Uterus (tissue), 4 donors: ENCODE results near the gene ATP8B3. TPM values are rescaled to one million over a fixed set of nuclear protein-coding genes. Genes with fewer than 3 reads are reported as not detected.

Source experiments
- DNase-seq, 2 donors: peaks; one replicate each; pipeline ENCODE4 v3.0.0-alpha.2; 2019 to 2020
- H3K27ac ChIP-seq, 2 donors: fragments of 200-600 bp; sonication (generic); 1 replicate in 1 of 2; 2 replicates in 1 of 2; pipeline ENCODE4 v1.5.1; 2016 to 2018
- H3K27me3 ChIP-seq, 2 donors: fragments of 200-600 bp; sonication (generic); one replicate each; pipeline ENCODE4 v1.5.1; 2018 to 2019; ENCODE audit warnings: control low read depth in 1 of 2
- H3K36me3 ChIP-seq, 2 donors: fragments of 200-600 bp; sonication (generic); one replicate each; pipeline ENCODE4 v1.5.1; 2019; ENCODE audit warnings: control low read depth in 1 of 2
- H3K4me1 ChIP-seq, 2 donors: fragments of 200-600 bp; sonication (generic); one replicate each; pipeline ENCODE4 v1.5.1; 2018 to 2019; ENCODE audit warnings: control low read depth in 1 of 2
- H3K4me3 ChIP-seq, 2 donors: fragments of 200-600 bp; sonication (generic); 1 replicate in 1 of 2; 2 replicates in 1 of 2; pipeline ENCODE4 v1.5.1; 2018 to 2019; ENCODE audit warnings: mild to moderate bottlenecking in 1 of 2
- H3K9me3 ChIP-seq, 2 donors: fragments of 200-600 bp; sonication (generic); one replicate each; pipeline ENCODE4 v1.5.1; 2019; ENCODE audit warnings: control low read depth in 1 of 2
- POLR2A ChIP-seq, 2 donors: fragments of 450-650 bp; IDR thresholded peaks; one replicate each; pipeline ENCODE4 v1.6.1; 2016; ENCODE audit warnings: antibody characterized with exemption in 2 of 2, mild to moderate bottlenecking in 1 of 2, moderate library complexity in 1 of 2
- intact Hi-C: fragments of 100-400 bp; cut with DNase I; formaldehyde crosslinking; loops from one replicate; pipeline ENCODE4 v1.15.1; 2023; ENCODE audit warnings: low total_unique reads
- total RNA-seq, 4 donors: library from RNA; depleted of rRNA in 3 of 4; stranded (reverse); fragments of >200 nt in 3 of 4; gene quantifications; one replicate each; pipeline versions ENCODE4 v1.1.0 to v1.2.4, GENCODE V29; 2014 to 2023
- TF ChIP-seq, protein P1 (sequence below), 4 experiments: fragments of 200-600 bp in 2 of 4; fragments of 450-650 bp in 2 of 4; sonication (generic) in 2 of 4; IDR thresholded peaks; one replicate each; pipeline ENCODE4 v1.5.1; 2016 to 2019; ENCODE audit warnings: antibody characterized with exemption in 4 of 4, mild to moderate bottlenecking in 2 of 4, moderate library complexity in 1 of 4
- donor health status: DM: yes; HTN: yes; CAD: no.

The ATP8B3 gene
- total RNA-seq, 4 donors from 2014 or later: 1.0 to 3.3 (median 1.7) TPM; not detected in 1

DNA sequence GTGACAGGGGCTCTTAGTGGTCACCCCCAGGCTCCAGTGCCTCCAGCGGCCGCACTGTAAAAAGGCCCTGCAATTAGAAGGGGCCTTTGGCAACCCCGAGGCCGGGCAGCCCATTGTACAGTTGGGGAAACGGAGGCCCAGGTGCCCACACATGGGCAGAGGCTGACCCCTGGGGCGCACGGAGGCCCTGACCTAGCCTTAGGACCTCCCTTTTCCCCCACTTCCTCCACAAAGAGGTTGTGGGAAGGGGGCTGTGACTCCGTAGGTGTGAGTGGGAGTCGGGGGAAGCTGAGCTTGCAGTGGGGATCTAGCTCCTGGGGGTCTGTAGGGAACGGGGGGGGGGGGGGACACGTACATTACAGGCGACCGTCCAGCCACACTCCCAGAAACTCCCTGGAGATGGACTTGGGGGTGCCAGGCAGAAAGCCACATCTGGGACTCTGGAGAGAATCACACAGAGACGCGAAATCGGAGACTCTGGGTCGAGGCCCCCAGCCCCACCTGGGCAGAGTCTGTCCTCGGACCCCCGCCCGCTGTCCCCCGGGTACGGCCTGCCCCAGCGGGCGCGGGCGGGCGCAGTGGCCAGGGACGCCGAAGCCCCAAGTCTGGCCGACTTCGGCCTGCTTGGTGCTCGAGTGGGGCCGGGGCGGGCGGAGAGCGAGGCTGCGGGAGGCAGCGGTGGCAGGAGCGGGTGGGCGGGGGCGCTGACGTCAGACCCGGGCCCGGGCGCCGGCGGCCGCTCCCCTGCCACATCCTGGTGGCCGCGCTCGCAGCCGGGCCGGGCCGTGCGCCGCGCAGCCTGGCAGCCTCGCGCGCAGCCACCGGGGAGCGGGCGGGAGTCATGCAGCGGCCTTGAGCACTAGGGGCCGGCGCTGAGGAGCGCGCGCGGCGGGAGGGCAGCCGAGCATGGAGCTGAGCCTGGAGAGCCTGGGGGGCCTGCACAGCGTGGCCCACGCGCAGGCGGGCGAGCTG is 59.0 kb downstream of the ATP8B3 start, which contains the start of gene ONECUT3:
TSS of gene ONECUT3 (plus strand) at position 750 of the 972 bp plus-strand sequence. CDS start at position 907, 157 bp downstream.
- intact Hi-C loops: no loop called here
- peaks cover 0 to 27% of the 10 kb centered on the region in 2 donors for H3K4me1 ChIP-seq
- H3K27me3 ChIP-seq: peaks cover 19 to 72% of the 10 kb centered on the region in 2 donors
- H3K4me3 ChIP-seq: no peak within 1 kb of the TSS
- H3K27ac ChIP-seq: no peak within 1 kb of the TSS
- no peaks in the 10 kb centered on the region for H3K9me3 ChIP-seq
- no peaks in the 10 kb centered on the region for H3K36me3 ChIP-seq
- no peak for TF ChIP-seq POLR2A (IDR thresholded peaks at IDR 0.05)
- TF ChIP-seq, protein P1, sequence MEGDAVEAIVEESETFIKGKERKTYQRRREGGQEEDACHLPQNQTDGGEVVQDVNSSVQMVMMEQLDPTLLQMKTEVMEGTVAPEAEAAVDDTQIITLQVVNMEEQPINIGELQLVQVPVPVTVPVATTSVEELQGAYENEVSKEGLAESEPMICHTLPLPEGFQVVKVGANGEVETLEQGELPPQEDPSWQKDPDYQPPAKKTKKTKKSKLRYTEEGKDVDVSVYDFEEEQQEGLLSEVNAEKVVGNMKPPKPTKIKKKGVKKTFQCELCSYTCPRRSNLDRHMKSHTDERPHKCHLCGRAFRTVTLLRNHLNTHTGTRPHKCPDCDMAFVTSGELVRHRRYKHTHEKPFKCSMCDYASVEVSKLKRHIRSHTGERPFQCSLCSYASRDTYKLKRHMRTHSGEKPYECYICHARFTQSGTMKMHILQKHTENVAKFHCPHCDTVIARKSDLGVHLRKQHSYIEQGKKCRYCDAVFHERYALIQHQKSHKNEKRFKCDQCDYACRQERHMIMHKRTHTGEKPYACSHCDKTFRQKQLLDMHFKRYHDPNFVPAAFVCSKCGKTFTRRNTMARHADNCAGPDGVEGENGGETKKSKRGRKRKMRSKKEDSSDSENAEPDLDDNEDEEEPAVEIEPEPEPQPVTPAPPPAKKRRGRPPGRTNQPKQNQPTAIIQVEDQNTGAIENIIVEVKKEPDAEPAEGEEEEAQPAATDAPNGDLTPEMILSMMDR (IDR thresholded peaks at IDR 0.05): no peak
- DNase-seq: no peak

DNA sequence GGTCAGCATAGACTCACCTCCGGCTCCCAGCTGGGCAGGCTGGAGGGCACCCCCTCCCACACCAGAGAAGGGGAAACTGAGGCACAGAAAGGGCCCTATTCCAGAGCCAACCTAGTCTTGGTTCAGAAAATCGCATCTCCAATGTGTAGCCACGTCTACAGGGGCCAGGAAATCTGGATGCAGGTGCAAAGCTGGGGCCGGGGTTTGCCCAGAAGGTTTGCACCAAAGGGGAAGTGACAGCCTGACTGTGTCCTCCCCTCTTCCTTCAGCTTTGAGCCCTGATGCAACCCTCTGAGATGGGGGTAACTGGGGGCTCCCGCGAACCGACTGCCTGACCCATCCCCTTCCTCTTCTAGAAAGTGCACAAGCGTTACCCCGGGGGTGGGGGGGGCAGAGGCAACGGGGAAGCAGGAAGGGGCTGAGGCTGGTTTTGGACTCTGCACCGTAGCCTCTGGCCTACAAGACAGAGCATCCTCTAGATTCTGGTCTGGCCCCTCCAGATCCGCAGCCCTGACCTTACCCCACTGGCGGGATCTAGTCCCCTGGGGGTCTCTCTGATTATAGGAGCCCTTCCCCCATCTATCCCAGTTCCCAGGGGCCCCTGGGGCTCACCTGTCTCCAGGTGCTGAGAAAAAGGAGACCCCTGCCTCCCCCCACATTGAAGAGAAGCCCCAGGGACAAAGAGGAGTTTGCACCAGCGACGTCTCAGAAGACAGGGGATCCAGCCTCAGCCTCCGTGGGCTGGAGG is 59.9 kb downstream of the ATP8B3 start:
- intact Hi-C loops: no loop called here
- TF ChIP-seq, protein P1 (IDR thresholded peaks at IDR 0.05): no peak
- no peak for TF ChIP-seq POLR2A (IDR thresholded peaks at IDR 0.05)
- DNase-seq: no peak
- peaks cover 22 to 73% of the 10 kb centered on the region in 2 donors for H3K27me3 ChIP-seq
- H3K36me3 ChIP-seq: no peaks in the 10 kb centered on the region
- no peak overlapping the region for H3K4me3 ChIP-seq
- no peaks in the 10 kb centered on the region for H3K9me3 ChIP-seq
- no peak overlapping the region for H3K27ac ChIP-seq
- H3K4me1 ChIP-seq: peaks cover 0 to 27% of the 10 kb centered on the region in 2 donors

DNA sequence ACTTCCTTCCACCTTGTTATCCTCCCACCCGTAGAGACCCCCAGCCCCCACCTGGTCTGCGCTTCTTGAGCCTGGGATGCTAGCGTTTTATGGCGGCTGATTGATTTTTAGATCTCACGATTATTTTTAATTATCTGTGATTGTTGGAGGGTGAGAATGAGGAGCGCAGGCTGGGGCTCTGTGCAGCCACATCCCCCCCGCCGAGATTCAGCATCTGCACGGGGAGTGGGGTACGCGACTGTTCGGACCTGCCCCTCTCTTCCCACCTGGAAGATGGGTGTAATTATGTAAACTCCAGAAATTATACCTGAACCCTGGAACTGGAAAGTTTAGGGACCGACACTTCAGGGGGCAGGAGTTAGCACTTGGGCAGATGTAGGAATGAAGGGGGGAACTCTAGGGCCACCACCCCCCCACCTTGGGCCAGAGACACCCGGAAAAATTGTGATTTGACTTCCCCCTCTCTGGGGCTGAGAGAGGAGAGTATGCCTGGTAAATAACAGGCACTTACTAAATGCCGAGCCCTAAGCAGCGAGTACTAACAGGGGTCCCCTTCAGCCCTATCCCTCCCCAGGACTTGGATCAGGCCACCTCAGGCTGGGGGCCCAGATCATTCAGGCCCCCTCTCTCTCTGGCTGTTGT is 60.6 kb downstream of the ATP8B3 start:
- intact Hi-C loops: no loop called here

DNA sequence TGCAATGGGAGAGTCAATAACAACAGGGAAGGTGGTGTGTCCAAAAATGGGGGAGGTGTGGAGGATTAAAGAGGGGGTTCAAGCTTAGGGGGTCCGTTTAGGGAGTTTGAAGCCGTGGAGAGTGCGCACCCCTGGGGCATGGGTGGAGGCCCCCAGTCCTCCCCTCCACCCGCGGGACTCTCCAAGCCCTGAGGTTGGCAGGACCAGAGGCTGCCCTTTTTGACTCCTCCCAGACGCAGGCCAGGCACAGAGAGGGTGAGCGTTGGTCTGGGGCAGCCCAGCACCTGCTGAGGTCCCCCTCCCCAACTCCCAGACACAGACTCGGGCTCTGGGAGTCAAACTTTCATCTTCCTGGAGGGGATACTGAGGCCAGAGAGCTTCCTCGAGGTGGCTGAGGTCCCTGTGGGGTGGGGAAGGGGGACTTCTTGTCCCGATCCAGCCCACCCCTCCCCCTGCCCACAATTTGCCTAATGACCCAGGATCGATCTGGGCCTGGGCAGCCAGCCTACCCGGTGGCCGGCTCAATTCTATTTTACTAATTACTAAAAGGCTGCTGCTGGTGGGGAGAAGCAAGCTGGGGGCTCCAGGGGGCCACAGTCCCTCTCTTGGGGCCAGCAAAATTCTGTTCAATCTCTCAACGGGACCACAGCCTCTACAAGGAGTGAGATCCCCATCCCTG is 61.6 kb downstream of the ATP8B3 start:
- intact Hi-C loops: no loop called here
- Histone ChIP-seq H3K9me3 (no peaks in the 10 kb centered on the region), H3K27me3 (peaks cover 22 to 68% of the 10 kb centered on the region in 2 donors), H3K36me3 (no peaks in the 10 kb centered on the region), H3K4me1 (peaks cover 0 to 27% of the 10 kb centered on the region in 2 donors), H3K4me3 (no peak overlapping the region), H3K27ac (no peak overlapping the region)
- no peak for DNase-seq
- TF ChIP-seq, protein P1 (IDR thresholded peaks at IDR 0.05): no peak
- TF ChIP-seq POLR2A (IDR thresholded peaks at IDR 0.05): no peak

More for the DNA sequence above, 60.6 kb downstream of the ATP8B3 start:
- TF ChIP-seq, protein P1 (IDR thresholded peaks at IDR 0.05): no peak
- DNase-seq: no peak
- H3K4me1 ChIP-seq: peaks cover 0 to 27% of the 10 kb centered on the region in 2 donors
- H3K36me3 ChIP-seq: no peaks in the 10 kb centered on the region
- no peaks in the 10 kb centered on the region for H3K9me3 ChIP-seq
- H3K27ac ChIP-seq: no peak overlapping the region
- peaks cover 22 to 75% of the 10 kb centered on the region in 2 donors for H3K27me3 ChIP-seq
- H3K4me3 ChIP-seq: no peak overlapping the region
